ENCODE measurements around the gene JCAD.

The JCAD gene

DNA sequence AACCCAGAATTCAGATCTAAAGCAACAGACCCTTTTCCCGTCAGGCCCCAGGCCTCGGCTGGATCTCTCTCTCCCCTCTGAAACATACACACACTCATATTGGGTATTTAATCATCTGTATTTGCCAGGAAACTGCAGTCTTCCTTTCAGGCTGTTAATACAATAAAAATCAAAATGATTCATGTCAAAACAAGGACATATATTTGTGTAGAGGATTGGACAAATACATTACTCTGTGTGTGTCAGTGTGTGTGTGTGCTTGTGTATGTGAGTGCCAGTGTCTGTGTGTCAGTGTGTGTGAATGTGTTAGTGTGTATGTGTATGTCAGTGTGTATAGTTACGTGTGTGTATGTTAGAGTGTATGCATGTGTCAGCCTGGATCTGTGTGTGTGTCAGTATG lies 90.8 kb downstream of the JCAD start:
- no peaks in the 10 kb centered on the region for H3K4me1 ChIP-seq
- DNase-seq, result no peak
- no peaks in the 10 kb centered on the region for H3K9me3 ChIP-seq
- no peak overlapping the region for H3K4me3 ChIP-seq (ENCODE audit: low read depth, low read length)
- H3K36me3 ChIP-seq, result no peaks in the 10 kb centered on the region
- no peaks in the 10 kb centered on the region for H3K27me3 ChIP-seq
- TF ChIP-seq CTCF (IDR thresholded peaks at IDR 0.05; ENCODE audit: low read depth, low read length), result no peak

DNA sequence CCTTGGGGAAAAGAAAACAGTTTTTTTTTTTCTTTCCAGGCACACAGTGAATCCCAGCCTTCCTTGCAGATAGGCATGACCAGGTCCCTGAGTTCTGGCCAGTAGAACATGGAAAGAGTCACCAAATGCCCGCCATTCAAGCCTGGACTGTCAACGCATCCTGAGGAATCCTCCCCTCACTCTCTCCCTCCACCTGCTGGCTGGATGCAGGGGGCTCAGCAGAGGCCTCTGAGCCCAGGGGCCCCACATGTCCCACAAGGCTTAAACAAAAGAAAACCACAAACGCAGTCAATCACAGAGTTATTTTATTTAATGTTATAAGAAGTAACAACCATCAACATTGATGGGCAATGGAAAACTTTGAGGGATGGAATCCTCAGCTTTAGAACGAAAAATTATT lies 93.1 kb downstream of the JCAD start:
- TF ChIP-seq CTCF (IDR thresholded peaks at IDR 0.05; ENCODE audit: low read depth, low read length), result peak; percentile 23; the same call in 1 of the 2 replicates
- H3K36me3 ChIP-seq, result no peaks in the 10 kb centered on the region
- DNase-seq, result no peak

More for the DNA sequence above, 93.1 kb downstream of the JCAD start:
- Histone ChIP-seq H3K4me1 (no peaks in the 10 kb centered on the region), H3K9me3 (no peaks in the 10 kb centered on the region), H3K4me3 (ENCODE audit: low read depth, low read length) (no peak overlapping the region), H3K27me3 (no peaks in the 10 kb centered on the region)

Measured in BE2C (cell line).